ENCODE data around the gene FNDC7.

GRCh38 chr1:108664481-108664880 lies 48.2 kb upstream of the FNDC7 start:
- TF ChIP-seq POLR2AphosphoS5 (IDR thresholded peaks at IDR 0.05; ENCODE audit: low read depth, low read length) (no peak), REST (IDR thresholded peaks at IDR 0.05; ENCODE audit: insufficient read depth in 1 of 2, low read depth in 2 of 2, low read length in 2 of 2) (no peak), SIN3A (IDR thresholded peaks at IDR 0.05; ENCODE audit: borderline replicate concordance, insufficient read depth, low read length) (no peak), FOXP2 (optimal IDR thresholded peaks at IDR 0.05; ENCODE audit: borderline replicate concordance, extremely low read depth, extremely low read length, insufficient read depth) (no peak)

Measured in PFSK-1 (cell line).